GM21723 (cell line): Measurements from ENCODE around the gene GPX8.

Source experiments
- ATAC-seq: cut with Tn5 transposase; IDR thresholded peaks from one replicate; pipeline ENCODE4 v1.9.1; 2021; ENCODE audit warnings: mild to moderate bottlenecking, moderate library complexity; ENCODE audit not compliant: unreplicated experiment

The GPX8 gene

GRCh38 chr5:55172051-55172899 is 12.3 kb downstream of the GPX8 start:
- peak; percentile 64 for ATAC-seq

GRCh38 chr5:55172937-55173686 is 13.1 kb downstream of the GPX8 start, which contains the start of gene CDC20B:
Gene CDC20B (minus strand): TSS chr5:55173177. CDS start chr5:55173000, 177 bp downstream.
- peak; percentile 87 for ATAC-seq

- peak; percentile 9 for ATAC-seq
Measured at GRCh38 chr5:55173687-55174230, 13.8 kb downstream of the GPX8 start.

DNA sequence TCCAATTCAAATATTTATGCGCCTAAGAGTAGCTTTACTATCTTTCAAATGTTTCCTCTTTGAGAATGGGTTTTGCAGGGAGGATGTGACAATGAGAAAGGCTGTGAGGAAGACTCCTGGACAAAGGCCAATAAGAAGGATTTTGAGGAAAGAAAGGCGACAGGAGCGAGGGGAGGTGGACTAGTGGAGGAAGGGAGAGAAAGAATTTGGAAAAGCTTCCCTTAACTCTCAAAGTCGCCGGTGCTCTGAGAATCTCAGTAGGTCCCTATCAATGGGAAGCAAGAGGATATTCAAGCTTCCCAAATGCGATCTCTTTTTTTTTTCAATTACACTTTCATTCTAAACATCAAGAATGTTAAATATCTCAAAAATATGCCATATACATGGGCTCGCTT is 15.8 kb downstream of the GPX8 start:
- ATAC-seq: no peak

DNA sequence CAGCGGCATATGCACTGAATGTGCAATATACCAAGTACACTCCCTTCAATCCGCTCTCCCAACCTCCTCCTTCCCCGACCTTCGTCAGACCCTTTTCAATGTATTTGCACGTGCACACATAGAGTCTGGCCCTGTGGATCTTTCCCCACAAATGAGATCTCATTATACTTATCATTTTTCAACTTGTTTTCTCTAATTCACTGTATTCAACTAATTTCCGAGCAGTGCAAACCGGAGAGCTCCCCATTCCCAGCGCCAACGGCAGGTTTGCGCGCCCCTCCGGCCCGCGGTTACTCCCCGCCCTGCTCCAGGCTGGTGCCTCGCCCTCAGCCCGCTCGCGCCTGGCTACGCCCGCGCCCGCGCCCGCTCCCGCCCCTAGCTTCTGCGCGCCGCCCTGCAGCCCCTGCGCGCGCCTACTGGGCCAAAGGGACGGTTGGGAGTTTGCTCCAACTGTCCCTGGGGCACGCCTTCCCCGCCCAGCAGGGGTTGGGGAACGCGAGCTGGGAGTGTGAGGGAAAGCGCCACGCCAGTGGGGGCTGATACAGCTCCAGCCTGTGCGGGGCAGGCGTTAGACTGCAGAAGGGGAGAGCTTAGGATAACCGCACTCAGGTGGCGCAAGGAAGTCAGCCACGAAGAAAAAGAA is 16.3 kb downstream of the GPX8 start:
- no peak for ATAC-seq

- no peak for ATAC-seq
Measured at GRCh38 chr5:55177078-55177477, 17.1 kb downstream of the GPX8 start.

DNA sequence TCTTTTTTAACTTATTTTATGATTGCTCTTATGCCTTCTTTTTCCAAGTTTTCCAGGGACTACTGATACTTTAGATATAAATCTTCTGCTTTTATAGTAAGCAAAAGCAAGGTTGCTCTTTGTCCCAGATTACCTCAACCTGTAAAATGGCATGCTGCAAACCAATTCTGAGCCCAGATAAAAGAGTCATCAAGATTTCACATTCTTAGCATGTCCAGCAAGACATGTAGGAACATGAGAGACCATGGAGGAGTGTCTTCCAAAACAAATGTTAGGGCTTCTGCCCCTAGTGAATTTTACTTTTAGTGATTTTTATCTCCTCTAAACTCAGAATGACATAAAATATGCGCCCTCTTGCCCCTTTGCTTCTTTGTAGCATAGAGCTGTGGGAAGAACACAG is 20.0 kb downstream of the GPX8 start:
- no peak for ATAC-seq

- no peak for ATAC-seq
Measured at GRCh38 chr5:55187370-55187769, 27.4 kb downstream of the GPX8 start.

DNA sequence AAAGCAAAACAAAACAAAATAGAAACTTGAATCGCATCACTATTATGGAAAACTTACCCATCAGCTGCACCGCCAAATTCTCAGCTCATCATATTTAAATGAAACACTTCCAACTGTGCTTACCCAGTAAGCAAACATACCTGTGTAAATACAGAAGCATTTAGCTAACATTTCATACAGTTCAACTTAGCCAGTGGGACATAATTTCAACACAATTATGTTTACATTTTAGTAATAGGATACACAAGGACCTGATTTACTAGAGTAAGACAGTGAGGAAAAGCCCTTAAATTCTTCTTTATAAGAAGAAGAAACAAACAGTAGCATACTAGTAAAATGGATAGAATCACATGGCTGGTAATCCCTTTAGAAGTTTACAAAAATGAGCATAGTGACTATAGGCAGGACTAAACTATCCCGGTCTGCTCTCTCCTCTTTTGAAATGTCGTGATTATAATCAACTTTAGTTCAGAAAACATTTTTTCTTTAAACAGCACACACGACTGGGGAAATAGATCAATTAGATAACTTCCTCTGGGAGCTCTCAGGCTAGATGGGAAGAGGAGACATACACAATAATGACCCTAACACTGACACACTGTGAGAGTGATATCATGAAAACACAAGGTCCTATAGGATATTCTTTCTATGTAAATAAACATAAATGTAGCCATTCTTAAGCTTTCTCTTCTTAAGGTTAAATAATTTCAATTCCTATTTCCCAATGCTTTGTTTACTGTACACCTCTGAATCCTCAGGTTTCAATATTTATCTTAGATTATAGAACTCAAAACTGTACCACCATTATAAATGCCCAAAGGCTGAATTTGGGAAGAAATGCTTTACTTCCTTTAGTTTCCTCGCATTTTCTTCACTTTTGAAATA is 28.9 kb downstream of the GPX8 start:
- ATAC-seq: no peak

DNA sequence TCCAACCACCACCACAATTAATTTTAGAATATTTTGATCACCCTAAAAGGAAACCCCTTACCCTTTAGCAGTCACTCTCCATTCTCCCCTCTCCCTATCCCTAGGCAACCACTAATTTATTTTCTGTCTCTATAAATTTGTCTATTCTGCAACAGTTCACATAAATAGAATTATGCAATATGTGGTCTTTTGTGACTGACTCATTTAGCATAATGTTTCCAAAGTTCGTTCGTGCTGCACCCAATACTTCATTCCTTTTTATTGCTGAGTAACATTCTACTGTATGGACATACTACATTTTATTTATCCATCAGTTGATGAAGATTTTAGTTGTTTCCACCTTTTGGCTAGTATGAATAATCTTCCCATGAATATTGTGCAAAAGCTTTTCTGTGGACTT is 31.2 kb downstream of the GPX8 start:
- ATAC-seq: no peak

GRCh38 chr5:55205001-55205400 is 45.0 kb downstream of the GPX8 start:
- no peak for ATAC-seq

GRCh38 chr5:55211184-55211874 is 51.4 kb downstream of the GPX8 start:
- no peak for ATAC-seq
